Endothelial cell of umbilical vein (primary cell): ENCODE data around the gene FZD8. TPM values are rescaled to one million over a fixed set of nuclear protein-coding genes. Genes with fewer than 3 reads are reported as not detected.
A peak's percentile ranks its signal among the peaks of the same experiment; 100 is the strongest.

ENCODE experiments used
- BruUV-seq: library from RNA; stranded (reverse); fragments of 400-500 nt; replicated peaks from 2 replicates; lab custom pipeline; 2021; lab: Mats Ljungman, UMichigan
- CTCF ChIA-PET: fragments of 300-600, 350-600 bp; sonication (Branson Sonifier 250); formaldehyde crosslinking; loops from one replicate; lab custom pipeline; 2021; ENCODE audit warnings: antibody characterized with exemption, inconsistent platforms; lab: Charles Lee
- POLR2A ChIA-PET: fragments of 300-600, 350-600 bp; sonication (Branson Sonifier 250); formaldehyde crosslinking; loops from one replicate; lab custom pipeline; 2021; ENCODE audit warnings: antibody characterized with exemption, inconsistent platforms; lab: Charles Lee
- DNase-seq: peaks from one replicate; pipeline ENCODE4 v3.0.0-alpha.2; 2011; ENCODE audit warnings: low read depth, low spot score
- FAIRE-seq: peaks from 2 replicates; lab custom pipeline; 2011; peaks lifted over from hg19 to GRCh38; lab: Jason Lieb, UNC
- H2AFZ ChIP-seq: 2 replicates; pipeline ENCODE4 v1.6.0; 2012; ENCODE audit warnings: low read depth, low read length, control low read depth, inconsistent platforms
- H3K27ac ChIP-seq: 2 replicates; pipeline ENCODE4 v1.5.1; 2011; ENCODE audit warnings: low read depth, mild to moderate bottlenecking, control low read depth, low read length, moderate library complexity; ENCODE audit not compliant: insufficient read depth
- H3K27me3 ChIP-seq, 2 experiments: 2 replicates each; pipeline versions ENCODE4 v1.6.0 to v1.6.1; 2011; ENCODE audit warnings: low read length in 2 of 2, mixed read lengths in 1 of 2; ENCODE audit not compliant: control insufficient read depth in 2 of 2, insufficient read depth in 2 of 2
- H3K36me3 ChIP-seq, 2 experiments: 2 replicates in 1 of 2; 3 replicates in 1 of 2; pipeline ENCODE4 v1.5.1; 2011; ENCODE audit warnings: low read length in 2 of 2, mild to moderate bottlenecking in 1 of 2, moderate library complexity in 1 of 2; ENCODE audit not compliant: control insufficient read depth in 2 of 2, insufficient read depth in 2 of 2; ENCODE audit errors: extremely low read depth in 1 of 2
- H3K4me1 ChIP-seq: 3 replicates; pipeline ENCODE4 v1.5.1; 2011; ENCODE audit warnings: mild to moderate bottlenecking, low read length; ENCODE audit not compliant: control insufficient read depth, insufficient read depth; ENCODE audit errors: extremely low read depth
- H3K4me2 ChIP-seq: 2 replicates; pipeline ENCODE4 v1.6.1; 2011; ENCODE audit warnings: low read length, control low read depth, mixed read lengths; ENCODE audit not compliant: insufficient read depth
- H3K4me3 ChIP-seq, 3 experiments: fragments of 200-600 bp in 1 of 3; sonication (generic), shearing (Covaris generic) in 1 of 3; replicated peaks in 1 of 3; 2 replicates each; pipeline ENCODE4 v1.5.1; 2011 to 2016; ENCODE audit warnings: control low read depth in 3 of 3, low read length in 3 of 3, mild to moderate bottlenecking in 2 of 3, inconsistent platforms in 1 of 3, low read depth in 1 of 3, moderate library complexity in 1 of 3; ENCODE audit not compliant: insufficient read depth in 1 of 3
- H3K79me2 ChIP-seq: 2 replicates; pipeline ENCODE4 v1.6.0; 2012; ENCODE audit warnings: low read length, inconsistent platforms; ENCODE audit not compliant: control insufficient read depth, insufficient read depth
- H3K9ac ChIP-seq: replicated peaks from 2 replicates; pipeline ENCODE3; 2011; ENCODE audit warnings: low read length, control low read depth; ENCODE audit not compliant: insufficient read depth; ENCODE audit errors: extremely low read depth
- H3K9me1 ChIP-seq: replicated peaks from 3 replicates; pipeline ENCODE4 v1.6.0; 2011; ENCODE audit warnings: mild to moderate bottlenecking, low read length; ENCODE audit not compliant: control insufficient read depth, insufficient read depth; ENCODE audit errors: extremely low read depth
- H3K9me3 ChIP-seq: replicated peaks from 2 replicates; pipeline ENCODE4 v1.5.1; 2012; ENCODE audit warnings: low read length, inconsistent platforms; ENCODE audit not compliant: control insufficient read depth, insufficient read depth
- H4K20me1 ChIP-seq: replicated peaks from 2 replicates; pipeline ENCODE3; 2011; ENCODE audit warnings: mild to moderate bottlenecking, low read length; ENCODE audit not compliant: control insufficient read depth, insufficient read depth; ENCODE audit errors: extremely low read depth
- CTCF ChIP-seq, 2 donors: IDR thresholded peaks; 1 replicate in 1 of 2; 2 replicates in 1 of 2; pipeline ENCODE4 v1.5.1; 2011; ENCODE audit warnings: low read length in 2 of 2, mild to moderate bottlenecking in 2 of 2, moderate library complexity in 2 of 2, control low read depth in 1 of 2, inconsistent platforms in 1 of 2, low read depth in 1 of 2; ENCODE audit not compliant: insufficient read depth in 1 of 2; ENCODE audit errors: extremely low read depth in 1 of 2
- EZH2 ChIP-seq: IDR thresholded peaks from 2 replicates; pipeline ENCODE4 v1.6.1; 2012; ENCODE audit warnings: borderline replicate concordance, low read depth, mild to moderate bottlenecking, moderate library complexity, low read length, inconsistent platforms; ENCODE audit not compliant: severe bottlenecking
- GATA2 ChIP-seq: IDR thresholded peaks from 2 replicates; pipeline ENCODE4 v1.7.0; 2011; ENCODE audit warnings: low read depth, mild to moderate bottlenecking, moderate library complexity, mixed read lengths, low read length; ENCODE audit not compliant: insufficient read length, insufficient read depth
- MYC ChIP-seq: IDR thresholded peaks from one replicate; pipeline ENCODE4 v1.6.1; 2011; ENCODE audit warnings: mild to moderate bottlenecking, low read depth, low read length
- dilution Hi-C: fragments of 300-500 bp; cut with MboI; formaldehyde crosslinking; loops from one replicate; pipeline ENCODE4 v1.15.0; 2019; ENCODE audit warnings: low sequenced_read_pairs; ENCODE audit not compliant: extremely low pct_ligation_motif_present
- intact Hi-C: fragments of 100-400 bp; cut with micrococcal nuclease; formaldehyde crosslinking; loops from one replicate; pipeline ENCODE4 v1.10.0; 2022
- polyA plus RNA-seq, 4 experiments: library from polyadenylated mRNA; depleted of rRNA in 3 of 4; stranded (reverse) in 3 of 4; unstranded in 1 of 4; fragments of >200 nt; gene quantifications; 2 replicates each; pipeline versions ENCODE4 v1.2.1 to v1.2.3, GENCODE V29; 2011 to 2012; ENCODE audit warnings: missing spikeins in 1 of 4
- total RNA-seq: library from RNA; stranded (reverse); gene quantifications from 2 replicates; pipeline ENCODE4 v1.2.3, GENCODE V29; 2021
- TF ChIP-seq, protein P1 (sequence below): IDR thresholded peaks from 2 replicates; pipeline ENCODE4 v1.6.1; 2011; ENCODE audit not compliant: insufficient read depth, insufficient read length

The FZD8 gene
- total and polyA plus RNA-seq, 2 donors (not counting 3 experiments of a cell fraction or from before 2014, with no cell fraction given), result 6.2 to 11.1 TPM

GRCh38 chr10:35639021-35639727 lies 2.9 kb downstream of the FZD8 start:
- H3K4me3 ChIP-seq, result peak overlapping the region in 2 of 3 experiments; percentile 32 to 83
- dilution Hi-C loops, result no loop called here
- peak overlapping the region; percentile 81 for H2AFZ ChIP-seq
- ChIA-PET POLR2A (no interaction called here), CTCF (interaction anchor here (1.3 to 10.8 kb wide), 9 partner anchors 26 to 1241 kb away, joined by 3 to 316 read pairs (median 12); no protein-coding TSS in a partner anchor)
- H3K9ac ChIP-seq, result no peak overlapping the region
- no peaks in the 10 kb centered on the region for H3K36me3 ChIP-seq
- no peaks in the 10 kb centered on the region for H4K20me1 ChIP-seq
- TF ChIP-seq EZH2 (peak; percentile 35), MYC (no peak), GATA2 (no peak), CTCF (IDR thresholded peaks at IDR 0.05; ENCODE audit: extremely low read depth in 1 of 2, insufficient read depth in 1 of 2, low read depth in 1 of 2, low read length in 2 of 2) (no peak)
- TF ChIP-seq, protein P1, sequence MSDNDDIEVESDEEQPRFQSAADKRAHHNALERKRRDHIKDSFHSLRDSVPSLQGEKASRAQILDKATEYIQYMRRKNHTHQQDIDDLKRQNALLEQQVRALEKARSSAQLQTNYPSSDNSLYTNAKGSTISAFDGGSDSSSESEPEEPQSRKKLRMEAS, result no peak
- peaks cover 39% of the 10 kb centered on the region for H3K4me1 ChIP-seq
- no peak for FAIRE-seq
- no peak for DNase-seq
- H3K9me1 ChIP-seq, result no peaks in the 10 kb centered on the region
- no peak overlapping the region for H3K27ac ChIP-seq
- no TSS peak for BruUV-seq
- peaks cover 2 to 12% of the 10 kb centered on the region in 2 experiments for H3K27me3 ChIP-seq
- intact Hi-C loops, result loop anchor here (5.0 kb wide), 3 partner anchors 62 to 517 kb away; no protein-coding TSS in a partner anchor
- no peaks in the 10 kb centered on the region for H3K9me3 ChIP-seq
- peak overlapping the region; percentile 84 for H3K4me2 ChIP-seq
- H3K79me2 ChIP-seq, result peaks cover 3% of the 10 kb centered on the region
